ENCODE results near the gene CLDN22. TPM values are rescaled to one million over a fixed set of nuclear protein-coding genes. Genes with fewer than 3 reads are reported as not detected.

Gene CLDN22
- total RNA-seq, 5 donors from 2014 or later (not counting 1 experiment from before 2014, with no cell fraction given): not detected

DNA sequence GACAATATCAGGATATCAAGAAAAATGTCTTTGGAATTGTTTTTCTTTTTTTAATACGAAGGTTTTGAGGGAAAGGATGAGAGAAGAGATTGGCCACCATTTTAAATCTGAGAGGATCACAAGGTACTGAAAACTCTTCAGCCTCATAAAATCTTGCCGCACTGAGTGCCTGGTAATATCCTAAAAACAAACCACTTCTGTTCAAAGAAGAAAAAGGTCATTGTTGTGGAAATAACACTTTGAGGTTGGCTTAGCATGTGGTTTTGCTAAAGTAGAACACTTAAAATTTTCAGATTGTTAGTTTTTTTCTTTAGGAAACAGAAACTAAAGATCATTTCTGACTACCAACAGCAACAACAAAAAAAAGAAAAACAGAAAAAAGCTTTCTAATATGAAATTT, 1.0 kb upstream of the CLDN22 start:
- Histone ChIP-seq H3K9me3 (no peaks in the 10 kb centered on the region), H3K27ac (ENCODE audit: low read length) (no peak overlapping the region), H3K4me1 (ENCODE audit: control insufficient read depth in 1 of 2, extremely low read depth in 1 of 2, insufficient read depth in 2 of 2, low read length in 2 of 2) (peaks cover 4% of the 10 kb centered on the region in 2 experiments), H3K4me3 (ENCODE audit: control insufficient read depth in 1 of 2, extremely low read depth in 1 of 2, low read length in 1 of 2) (no peak overlapping the region), H3K36me3 (ENCODE audit: control insufficient read depth in 2 of 2, extremely low read depth in 1 of 2, insufficient read depth in 1 of 2, low read length in 1 of 2) (no peaks in the 10 kb centered on the region), H3K27me3 (replicated peaks in 1 of 2; ENCODE audit: control insufficient read depth in 2 of 2, extremely low read depth in 1 of 2, insufficient read depth in 2 of 2, low read length in 1 of 2) (peaks cover 0 to 8% of the 10 kb centered on the region in 2 experiments)
- WGBS (ENCODE audit: insufficient coverage): no CpG with 5 or more reads among the region's 2 CpGs
- Mint-ChIP-seq H3K27ac (peak overlapping the region; percentile 76 to 80), H3K9me3 (peaks cover 0 to 2% (median 0%) of the 10 kb centered on the region in 3 donors), H3K27me3 (peaks cover 0 to 4% of the 10 kb centered on the region in 2 donors), H3K36me3 (no peaks in the 10 kb centered on the region), H3K4me3 (no peak overlapping the region), H3K4me1 (peaks cover 19 to 25% (median 21%) of the 10 kb centered on the region in 3 donors)
- peak in 1 of 35 experiments; percentile 36 for DNase-seq
- ChIA-PET POLR2A (interaction anchor here in 1 of 2 donors (0.6 kb wide), 1 partner anchor 78 kb away, joined by 3 read pairs; no protein-coding TSS in a partner anchor), CTCF (interaction anchor here in 1 of 2 donors (0.6 kb wide), 1 partner anchor 928 kb away, joined by 3 read pairs; no protein-coding TSS in a partner anchor)
- peak in 1 of 4 experiments; percentile 63 for ATAC-seq (replicated peaks in 1 of 4)

DNA sequence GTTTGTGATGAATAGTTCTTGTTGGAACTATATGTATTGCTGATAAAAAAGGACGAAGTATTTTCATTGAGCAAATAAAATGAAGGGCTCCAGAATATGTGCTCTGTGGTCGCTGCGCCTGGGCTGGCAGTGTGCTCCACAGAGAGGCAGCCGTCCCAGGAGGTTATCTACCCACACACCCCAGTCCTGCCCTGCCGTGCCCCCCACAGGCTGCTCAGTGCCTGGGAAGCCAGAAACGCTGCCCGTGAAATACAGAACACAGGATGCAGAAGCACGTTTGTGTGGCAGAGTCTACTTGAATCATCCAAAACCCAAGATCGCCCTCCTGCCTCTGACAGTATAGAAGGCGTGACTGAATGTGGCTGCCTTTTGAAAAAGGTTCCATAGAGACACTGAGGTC, 1.4 kb downstream of the CLDN22 start:
- POLR2A ChIA-PET: no interaction called here
- no peak overlapping the region for H3K27ac Mint-ChIP-seq
- CTCF ChIA-PET: interaction anchor here in 1 of 2 donors (0.6 kb wide), 1 partner anchor 92 kb away, joined by 8 read pairs; no protein-coding TSS in a partner anchor

DNA sequence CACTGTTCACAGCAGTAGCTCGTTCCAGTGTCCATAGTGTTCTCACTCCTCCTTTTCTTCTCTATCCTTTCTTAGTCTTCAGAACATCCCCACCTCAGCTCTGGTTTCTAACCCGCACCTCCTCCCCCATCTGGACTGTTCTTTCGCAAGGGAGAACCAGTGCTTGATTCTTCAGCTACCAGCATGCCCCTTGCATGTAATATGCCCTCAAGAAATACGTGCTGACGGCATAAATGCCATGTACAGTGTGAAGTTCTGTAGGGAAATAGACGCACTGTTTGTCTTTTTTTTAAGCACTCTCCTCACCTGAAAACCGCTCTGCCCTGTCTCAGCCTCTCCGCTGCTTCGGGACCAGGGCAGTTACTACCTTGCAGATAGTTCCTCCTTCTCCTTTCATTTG, 5.3 kb downstream of the CLDN22 start:
- ChIA-PET POLR2A (no interaction called here), CTCF (interaction anchor here in 1 of 2 donors (1.3 kb wide), 1 partner anchor 13 kb away, joined by 3 read pairs; no protein-coding TSS in a partner anchor)
- Histone ChIP-seq H3K36me3 (ENCODE audit: control insufficient read depth in 2 of 2, extremely low read depth in 1 of 2, insufficient read depth in 1 of 2, low read length in 1 of 2) (no peaks in the 10 kb centered on the region), H3K9me3 (no peaks in the 10 kb centered on the region), H3K4me3 (ENCODE audit: control insufficient read depth in 1 of 2, extremely low read depth in 1 of 2, low read length in 1 of 2) (no peak overlapping the region), H3K4me1 (ENCODE audit: control insufficient read depth in 1 of 2, extremely low read depth in 1 of 2, insufficient read depth in 2 of 2, low read length in 2 of 2) (no peaks in the 10 kb centered on the region), H3K27ac (ENCODE audit: low read length) (no peak overlapping the region), H3K27me3 (replicated peaks in 1 of 2; ENCODE audit: control insufficient read depth in 2 of 2, extremely low read depth in 1 of 2, insufficient read depth in 2 of 2, low read length in 1 of 2) (peaks cover 0 to 14% of the 10 kb centered on the region in 2 experiments)
- Mint-ChIP-seq H3K9me3 (no peaks in the 10 kb centered on the region), H3K27me3 (peaks cover 0 to 3% of the 10 kb centered on the region in 2 donors), H3K4me1 (peaks cover 0 to 1% (median 0%) of the 10 kb centered on the region in 3 donors), H3K36me3 (peaks cover 12% of the 10 kb centered on the region), H3K4me3 (no peak overlapping the region), H3K27ac (no peak overlapping the region)
- ATAC-seq (replicated peaks in 1 of 4) (no peak), DNase-seq (no peak)
- 70% methylated on average over 8 of the region's 9 CpGs for WGBS (ENCODE audit: insufficient coverage)

More for the DNA sequence above, 1.4 kb downstream of the CLDN22 start:
- no peak overlapping the region for H3K4me3 Mint-ChIP-seq
- no peak overlapping the region for H3K27ac ChIP-seq (ENCODE audit: low read length)
- H3K27me3 ChIP-seq (replicated peaks in 1 of 2; ENCODE audit: control insufficient read depth in 2 of 2, extremely low read depth in 1 of 2, insufficient read depth in 2 of 2, low read length in 1 of 2): peaks cover 0 to 7% of the 10 kb centered on the region in 2 experiments
- H3K4me3 ChIP-seq (ENCODE audit: control insufficient read depth in 1 of 2, extremely low read depth in 1 of 2, low read length in 1 of 2): no peak overlapping the region
- H3K4me1 ChIP-seq (ENCODE audit: control insufficient read depth in 1 of 2, extremely low read depth in 1 of 2, insufficient read depth in 2 of 2, low read length in 2 of 2): peaks cover 4% of the 10 kb centered on the region in 2 experiments
- H3K36me3 Mint-ChIP-seq: peaks cover 7% of the 10 kb centered on the region
- 87% methylated on average over 7 of the region's 10 CpGs for WGBS (ENCODE audit: insufficient coverage)
- ATAC-seq (replicated peaks in 1 of 4): no peak
- no peaks in the 10 kb centered on the region for H3K9me3 ChIP-seq
- peaks cover 0 to under 1% of the 10 kb centered on the region in 2 donors for H3K27me3 Mint-ChIP-seq
- no peaks in the 10 kb centered on the region for H3K36me3 ChIP-seq (ENCODE audit: control insufficient read depth in 2 of 2, extremely low read depth in 1 of 2, insufficient read depth in 1 of 2, low read length in 1 of 2)
- no peaks in the 10 kb centered on the region for H3K9me3 Mint-ChIP-seq
- H3K4me1 Mint-ChIP-seq: peaks cover 19 to 25% (median 21%) of the 10 kb centered on the region in 3 donors
- DNase-seq: no peak

DNA sequence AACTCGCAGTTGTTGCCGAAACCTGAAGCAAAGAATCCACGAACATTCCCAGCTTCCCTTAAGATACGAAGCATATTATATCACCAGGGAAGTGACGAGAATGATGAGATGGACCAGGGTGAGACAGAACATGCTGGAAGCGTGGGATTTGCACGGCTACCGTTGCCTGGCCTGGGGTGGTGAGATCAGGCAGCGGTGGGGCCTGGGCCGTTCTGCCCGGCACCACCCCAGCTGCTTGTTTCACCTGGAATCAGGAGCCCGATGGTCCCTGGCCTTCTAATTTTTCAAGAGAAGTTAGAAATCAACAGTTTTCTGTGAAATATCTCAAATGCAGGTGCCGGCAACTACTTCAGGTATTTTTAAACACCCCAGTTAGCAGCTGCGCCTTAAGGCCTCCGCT, 5.7 kb downstream of the CLDN22 start:
- peaks cover 0 to 14% of the 10 kb centered on the region in 2 experiments for H3K27me3 ChIP-seq (replicated peaks in 1 of 2; ENCODE audit: control insufficient read depth in 2 of 2, extremely low read depth in 1 of 2, insufficient read depth in 2 of 2, low read length in 1 of 2)
- ChIA-PET POLR2A (no interaction called here), CTCF (interaction anchor here in 1 of 2 donors (1.3 kb wide), 1 partner anchor 13 kb away, joined by 3 read pairs; no protein-coding TSS in a partner anchor)
- peaks cover 0 to 3% of the 10 kb centered on the region in 2 donors for H3K27me3 Mint-ChIP-seq
- 92% methylated on average over 15 of the region's 15 CpGs for WGBS (ENCODE audit: insufficient coverage)
- DNase-seq: no peak
- no peaks in the 10 kb centered on the region for H3K36me3 ChIP-seq (ENCODE audit: control insufficient read depth in 2 of 2, extremely low read depth in 1 of 2, insufficient read depth in 1 of 2, low read length in 1 of 2)
- no peaks in the 10 kb centered on the region for H3K9me3 ChIP-seq
- no peak overlapping the region for H3K4me3 ChIP-seq (ENCODE audit: control insufficient read depth in 1 of 2, extremely low read depth in 1 of 2, low read length in 1 of 2)
- no peak for ATAC-seq (replicated peaks in 1 of 4)
- no peak overlapping the region for H3K4me3 Mint-ChIP-seq
- H3K4me1 Mint-ChIP-seq: no peaks in the 10 kb centered on the region
- no peak overlapping the region for H3K27ac Mint-ChIP-seq
- H3K9me3 Mint-ChIP-seq: no peaks in the 10 kb centered on the region
- H3K4me1 ChIP-seq (ENCODE audit: control insufficient read depth in 1 of 2, extremely low read depth in 1 of 2, insufficient read depth in 2 of 2, low read length in 2 of 2): no peaks in the 10 kb centered on the region
- peaks cover 12% of the 10 kb centered on the region for H3K36me3 Mint-ChIP-seq
- no peak overlapping the region for H3K27ac ChIP-seq (ENCODE audit: low read length)

DNA sequence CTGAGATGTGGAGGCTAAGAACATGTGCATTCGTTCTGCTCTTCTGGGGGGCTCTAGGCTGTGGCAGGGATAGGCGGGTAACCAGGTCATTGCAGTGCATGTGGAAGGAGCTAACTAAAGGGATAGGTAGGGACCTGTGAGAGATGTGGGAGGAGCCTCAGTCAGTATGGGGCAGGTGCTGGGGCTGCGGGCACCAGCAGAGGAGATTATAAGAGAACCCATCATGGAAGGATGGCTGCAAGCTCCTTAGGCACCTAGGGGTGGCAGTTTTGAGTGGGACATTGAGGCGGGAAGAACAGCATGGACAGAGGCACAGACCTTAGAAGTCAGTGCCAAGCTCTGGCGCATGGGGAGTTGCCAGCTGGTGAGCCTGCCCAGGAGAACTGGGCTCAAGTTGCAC, 7.2 kb downstream of the CLDN22 start:
- no peaks in the 10 kb centered on the region for H3K36me3 ChIP-seq (ENCODE audit: control insufficient read depth in 2 of 2, extremely low read depth in 1 of 2, insufficient read depth in 1 of 2, low read length in 1 of 2)
- ATAC-seq (replicated peaks in 1 of 4): no peak

DNA sequence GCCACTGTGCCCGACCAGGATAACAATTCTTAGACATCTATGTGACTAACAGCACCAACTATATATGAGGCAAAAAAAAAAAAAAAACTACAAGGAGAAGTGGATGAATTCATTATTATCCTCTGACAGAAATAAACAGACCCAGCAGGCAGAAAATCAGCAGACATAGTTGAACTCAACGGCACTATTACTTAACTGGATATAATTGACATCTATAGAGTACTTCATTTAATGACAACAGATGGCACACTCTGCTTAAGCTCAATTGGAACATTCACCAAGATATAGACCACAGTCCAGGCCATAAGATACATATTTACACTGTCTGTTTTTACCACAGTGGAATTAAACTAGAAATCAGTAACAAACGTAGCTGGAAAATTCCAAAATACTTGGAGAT, 13.3 kb downstream of the CLDN22 start:
- no peak overlapping the region for H3K27ac Mint-ChIP-seq
- no peaks in the 10 kb centered on the region for H3K9me3 Mint-ChIP-seq
- peaks cover 0 to 3% of the 10 kb centered on the region in 2 donors for H3K27me3 Mint-ChIP-seq
- H3K36me3 Mint-ChIP-seq: no peaks in the 10 kb centered on the region
- no peak overlapping the region for H3K27ac ChIP-seq (ENCODE audit: low read length)
- H3K4me3 Mint-ChIP-seq: no peak overlapping the region
- no peaks in the 10 kb centered on the region for H3K4me1 Mint-ChIP-seq
- H3K9me3 ChIP-seq: no peaks in the 10 kb centered on the region
- H3K4me1 ChIP-seq (ENCODE audit: control insufficient read depth in 1 of 2, extremely low read depth in 1 of 2, insufficient read depth in 2 of 2, low read length in 2 of 2): no peaks in the 10 kb centered on the region
- H3K27me3 ChIP-seq (replicated peaks in 1 of 2; ENCODE audit: control insufficient read depth in 2 of 2, extremely low read depth in 1 of 2, insufficient read depth in 2 of 2, low read length in 1 of 2): no peaks in the 10 kb centered on the region
- DNase-seq (no peak), ATAC-seq (replicated peaks in 1 of 4) (no peak)
- CTCF ChIA-PET: no interaction called here
- whole genome bisulfite sequencing (ENCODE audit: insufficient coverage): no CpG with 5 or more reads among the region's 3 CpGs
- H3K4me3 ChIP-seq (ENCODE audit: control insufficient read depth in 1 of 2, extremely low read depth in 1 of 2, low read length in 1 of 2): no peak overlapping the region
- no peaks in the 10 kb centered on the region for H3K36me3 ChIP-seq (ENCODE audit: control insufficient read depth in 2 of 2, extremely low read depth in 1 of 2, insufficient read depth in 1 of 2, low read length in 1 of 2)
- POLR2A ChIA-PET: no interaction called here

More for the DNA sequence above, 7.2 kb downstream of the CLDN22 start:
- Histone ChIP-seq H3K4me1 (ENCODE audit: control insufficient read depth in 1 of 2, extremely low read depth in 1 of 2, insufficient read depth in 2 of 2, low read length in 2 of 2) (no peaks in the 10 kb centered on the region), H3K4me3 (ENCODE audit: control insufficient read depth in 1 of 2, extremely low read depth in 1 of 2, low read length in 1 of 2) (no peak overlapping the region), H3K27ac (ENCODE audit: low read length) (no peak overlapping the region), H3K27me3 (replicated peaks in 1 of 2; ENCODE audit: control insufficient read depth in 2 of 2, extremely low read depth in 1 of 2, insufficient read depth in 2 of 2, low read length in 1 of 2) (peaks cover 0 to 11% of the 10 kb centered on the region in 2 experiments), H3K9me3 (no peaks in the 10 kb centered on the region)
- no peak for DNase-seq
- Mint-ChIP-seq H3K4me1 (no peaks in the 10 kb centered on the region), H3K9me3 (no peaks in the 10 kb centered on the region), H3K27ac (no peak overlapping the region), H3K27me3 (peaks cover 0 to 6% of the 10 kb centered on the region in 2 donors), H3K4me3 (no peak overlapping the region), H3K36me3 (peaks cover 12% of the 10 kb centered on the region)
- WGBS (ENCODE audit: insufficient coverage): 84% methylated on average over 5 of the region's 5 CpGs
- POLR2A ChIA-PET: no interaction called here
- CTCF ChIA-PET: no interaction called here
